Activated gamma-delta T cell (primary cell): ENCODE results near the gene TRPV6.

Experiments
- DNase-seq: peaks from one replicate; lab custom pipeline; 2025; lab: John Stamatoyannopoulos, UW

TRPV6 gene

DNA sequence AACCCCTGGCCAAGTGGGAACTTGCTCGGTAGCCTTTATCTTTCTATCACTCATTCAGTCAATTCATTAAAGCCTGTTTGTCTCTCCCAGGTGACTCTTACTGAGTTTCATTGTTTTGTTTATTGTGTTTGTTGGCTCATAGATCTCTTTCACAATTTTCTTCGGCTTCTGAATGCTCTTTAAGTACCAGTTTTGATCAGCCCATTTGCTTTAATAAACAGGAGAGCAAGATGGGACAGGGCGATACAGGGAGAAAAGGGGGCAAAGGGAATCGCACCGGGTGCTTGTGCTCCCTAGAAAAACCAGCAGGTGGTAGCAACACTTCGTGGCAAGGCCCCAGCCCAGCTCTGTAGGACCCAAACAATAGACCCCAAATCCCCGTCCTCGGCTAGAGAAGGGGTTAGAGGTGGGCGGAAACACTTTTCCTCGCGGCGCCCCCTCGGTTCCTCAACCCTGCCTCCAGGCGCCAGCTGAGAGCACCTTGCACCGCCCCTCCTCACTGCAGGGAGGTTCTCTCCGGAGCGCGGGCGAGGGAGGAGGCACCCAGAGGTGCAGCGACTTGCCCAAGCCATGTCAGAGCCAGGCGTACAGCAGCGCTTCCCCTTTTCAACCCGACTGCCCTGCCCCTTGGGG lies 31.7 kb downstream of the TRPV6 start:
- no peak for DNase-seq

- no peak for DNase-seq
Measured at GRCh38 chr7:142851919-142852318, 33.6 kb downstream of the TRPV6 start.

- no peak for DNase-seq
Measured at GRCh38 chr7:142851269-142851668, 34.3 kb downstream of the TRPV6 start.

GRCh38 chr7:142847353-142847752 lies 38.2 kb downstream of the TRPV6 start:
- DNase-seq, result no peak

- DNase-seq, result no peak
Measured at GRCh38 chr7:142842251-142842766, 43.2 kb downstream of the TRPV6 start.

GRCh38 chr7:142838461-142839213 lies 46.9 kb downstream of the TRPV6 start:
- DNase-seq, result no peak

DNA sequence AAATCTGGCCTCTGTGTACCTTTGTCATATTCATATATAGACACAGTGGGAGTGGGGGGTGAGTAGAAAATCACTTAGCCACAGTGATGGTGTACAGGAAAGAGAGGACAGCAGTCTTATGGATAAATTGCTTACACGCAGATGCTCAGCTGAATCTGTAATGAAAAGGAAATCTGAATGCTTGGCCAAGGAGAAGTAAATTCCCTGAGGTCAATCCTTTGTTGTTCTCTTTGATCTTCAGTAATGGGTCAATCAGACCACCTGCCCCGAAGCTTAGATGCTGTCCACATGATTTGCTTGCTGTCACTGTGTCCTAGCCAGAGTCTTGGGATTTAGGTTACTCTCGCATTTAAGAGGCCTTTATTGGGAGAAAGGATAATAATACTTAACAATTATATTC lies 49.1 kb downstream of the TRPV6 start:
- no peak for DNase-seq

GRCh38 chr7:142835487-142835886 lies 50.1 kb downstream of the TRPV6 start:
- no peak for DNase-seq

DNA sequence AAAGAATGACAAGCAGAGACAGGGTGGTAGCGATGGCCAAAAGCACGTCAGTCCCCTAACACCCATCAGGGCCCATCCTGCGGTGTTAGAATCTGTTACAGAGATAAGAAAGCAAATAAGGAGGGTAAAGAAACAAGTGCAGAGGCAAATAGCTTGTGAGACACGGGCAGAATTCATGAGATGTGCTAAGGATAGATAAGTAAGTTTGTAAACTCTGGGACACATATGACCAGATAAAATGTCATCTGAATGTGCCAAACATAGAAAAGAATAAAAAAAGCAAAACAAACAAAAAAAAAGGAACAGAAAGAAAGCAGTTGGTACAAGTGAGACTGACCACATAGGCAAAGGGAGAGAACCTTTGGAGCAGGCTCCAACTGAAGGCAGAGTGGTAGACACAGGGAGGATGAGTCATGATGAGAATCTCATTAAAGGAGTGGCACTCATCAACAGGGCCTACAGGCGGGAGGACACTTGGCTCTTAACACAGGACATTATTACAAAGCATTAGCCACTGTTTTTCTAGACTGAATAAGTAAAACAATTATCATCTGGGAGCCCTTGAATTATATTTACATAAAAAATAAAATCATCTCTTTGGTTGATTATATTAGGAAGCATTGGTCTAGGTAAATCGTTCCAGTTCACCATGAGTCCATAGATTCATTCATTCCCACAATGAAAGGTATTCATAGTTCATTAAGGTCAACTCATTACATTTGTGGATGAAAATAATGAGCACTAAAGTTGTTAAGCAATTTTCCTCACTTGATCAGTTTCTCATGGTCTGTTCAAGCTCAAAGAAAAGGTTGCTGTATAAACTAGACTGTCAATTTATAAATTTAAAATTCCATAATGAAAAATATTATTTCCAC lies 52.1 kb downstream of the TRPV6 start:
- DNase-seq, result no peak

GRCh38 chr7:142832417-142832816 lies 53.1 kb downstream of the TRPV6 start:
- DNase-seq, result no peak

- DNase-seq, result no peak
Measured at GRCh38 chr7:142827951-142828500, 57.5 kb downstream of the TRPV6 start.

- DNase-seq, result no peak
Measured at GRCh38 chr7:142822714-142823113, 62.8 kb downstream of the TRPV6 start.
